Thyroid gland (tissue), 4 donors: Measurements from ENCODE around the gene KLHDC9. TPM values are rescaled to one million over a fixed set of nuclear protein-coding genes. Genes with fewer than 3 reads are reported as not detected.

Experiments used
- DNase-seq, 2 donors: peaks; one replicate each; pipeline ENCODE4 v3.0.0-alpha.2; 2019
- H3K27ac ChIP-seq, 3 donors: fragments of 200-600 bp; sonication (generic); 1 replicate in 2 of 3; 2 replicates in 1 of 3; pipeline ENCODE4 v1.5.1; 2016 to 2019; ENCODE audit warnings: mild to moderate bottlenecking in 1 of 3, moderate library complexity in 1 of 3
- H3K27me3 ChIP-seq: fragments of 200-600 bp; sonication (generic); one replicate; pipeline ENCODE4 v1.5.1; 2019
- H3K36me3 ChIP-seq, 2 donors: fragments of 200-600 bp; sonication (generic); one replicate each; pipeline ENCODE4 v1.5.1; 2016 to 2019
- H3K4me1 ChIP-seq, 2 donors: fragments of 200-600 bp; sonication (generic); one replicate each; pipeline ENCODE4 v1.5.1; 2017 to 2019
- H3K4me3 ChIP-seq, 3 donors: fragments of 200-600 bp; sonication (generic); replicated peaks in 1 of 3; 1 replicate in 2 of 3; 2 replicates in 1 of 3; pipeline ENCODE4 v1.5.1; 2016; ENCODE audit warnings: mild to moderate bottlenecking in 1 of 3
- H3K9me3 ChIP-seq: fragments of 200-600 bp; sonication (generic); one replicate; pipeline ENCODE4 v1.5.1; 2017
- POLR2A ChIP-seq, 2 donors: fragments of 450-650 bp; IDR thresholded peaks; one replicate each; pipeline ENCODE4 v1.6.1; 2017; ENCODE audit warnings: antibody characterized with exemption in 2 of 2, mild to moderate bottlenecking in 2 of 2, moderate library complexity in 1 of 2
- WGBS, 2 donors: methylation state at CpG; one replicate each; pipeline ENCODE4 v1.1.5; 2017; 5-methylcytosine and 5-hydroxymethylcytosine counted together
- intact Hi-C: fragments of 100-400 bp; cut with DNase I; formaldehyde crosslinking; loops from one replicate; pipeline ENCODE4 v1.15.1; 2023
- total RNA-seq, 4 donors: library from RNA; depleted of rRNA; stranded (reverse); fragments of >200 nt; gene quantifications; one replicate each; pipeline ENCODE4 v1.2.3, GENCODE V29; 2016
- TF ChIP-seq, protein P1 (sequence below), 6 experiments: fragments of 200-600 bp in 3 of 6; fragments of 450-650 bp in 3 of 6; sonication (generic) in 3 of 6; IDR thresholded peaks; one replicate each; pipeline ENCODE4 v1.5.1; 2016 to 2019; ENCODE audit warnings: antibody characterized with exemption in 6 of 6, mild to moderate bottlenecking in 2 of 6, inconsistent platforms in 1 of 6, moderate library complexity in 1 of 6

The KLHDC9 gene
- total RNA-seq, 4 donors from 2014 or later, result 6.9 to 31.8 (median 19.2) TPM

DNA sequence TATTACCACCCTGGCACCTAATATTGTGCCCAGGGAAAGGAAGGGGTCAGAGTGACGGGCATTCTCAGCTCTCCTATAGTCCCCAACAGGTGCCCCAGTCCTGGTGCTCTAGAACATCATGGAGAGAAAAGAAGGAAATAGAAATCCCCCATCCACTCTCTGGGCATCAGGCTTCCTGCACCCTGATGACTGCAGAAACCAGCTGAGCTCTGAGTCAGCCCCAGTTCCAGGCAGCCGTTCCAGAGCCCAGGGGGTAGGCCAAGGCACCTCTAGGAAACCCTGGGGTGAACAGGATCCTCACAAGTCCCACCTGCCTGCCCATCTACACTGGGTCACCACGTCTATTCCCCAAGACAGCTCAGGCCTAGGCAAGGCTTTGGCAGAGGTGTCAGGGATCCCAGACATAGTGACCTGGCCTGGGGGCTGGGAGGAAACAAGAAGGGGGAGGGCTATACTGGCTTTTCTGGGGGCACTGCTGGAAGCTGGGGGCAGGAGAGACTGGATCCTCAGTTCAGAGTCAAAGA is 9.5 kb upstream of the KLHDC9 start:
- no peak for TF ChIP-seq POLR2A (IDR thresholded peaks at IDR 0.05)
- TF ChIP-seq, protein P1, sequence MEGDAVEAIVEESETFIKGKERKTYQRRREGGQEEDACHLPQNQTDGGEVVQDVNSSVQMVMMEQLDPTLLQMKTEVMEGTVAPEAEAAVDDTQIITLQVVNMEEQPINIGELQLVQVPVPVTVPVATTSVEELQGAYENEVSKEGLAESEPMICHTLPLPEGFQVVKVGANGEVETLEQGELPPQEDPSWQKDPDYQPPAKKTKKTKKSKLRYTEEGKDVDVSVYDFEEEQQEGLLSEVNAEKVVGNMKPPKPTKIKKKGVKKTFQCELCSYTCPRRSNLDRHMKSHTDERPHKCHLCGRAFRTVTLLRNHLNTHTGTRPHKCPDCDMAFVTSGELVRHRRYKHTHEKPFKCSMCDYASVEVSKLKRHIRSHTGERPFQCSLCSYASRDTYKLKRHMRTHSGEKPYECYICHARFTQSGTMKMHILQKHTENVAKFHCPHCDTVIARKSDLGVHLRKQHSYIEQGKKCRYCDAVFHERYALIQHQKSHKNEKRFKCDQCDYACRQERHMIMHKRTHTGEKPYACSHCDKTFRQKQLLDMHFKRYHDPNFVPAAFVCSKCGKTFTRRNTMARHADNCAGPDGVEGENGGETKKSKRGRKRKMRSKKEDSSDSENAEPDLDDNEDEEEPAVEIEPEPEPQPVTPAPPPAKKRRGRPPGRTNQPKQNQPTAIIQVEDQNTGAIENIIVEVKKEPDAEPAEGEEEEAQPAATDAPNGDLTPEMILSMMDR (IDR thresholded peaks at IDR 0.05), result no peak
- H3K4me1 ChIP-seq, result peaks cover 4 to 12% of the 10 kb centered on the region in 2 donors
- 93 to 94% methylated on average over 2 to 3 of the region's 3 CpGs for whole genome bisulfite sequencing, 2 donors
- H3K4me3 ChIP-seq, result no peak overlapping the region
- no peaks in the 10 kb centered on the region for H3K27me3 ChIP-seq
- no peak overlapping the region for H3K27ac ChIP-seq
- DNase-seq, result no peak
- H3K9me3 ChIP-seq, result no peaks in the 10 kb centered on the region
- intact Hi-C loops, result no loop called here
- no peaks in the 10 kb centered on the region for H3K36me3 ChIP-seq

DNA sequence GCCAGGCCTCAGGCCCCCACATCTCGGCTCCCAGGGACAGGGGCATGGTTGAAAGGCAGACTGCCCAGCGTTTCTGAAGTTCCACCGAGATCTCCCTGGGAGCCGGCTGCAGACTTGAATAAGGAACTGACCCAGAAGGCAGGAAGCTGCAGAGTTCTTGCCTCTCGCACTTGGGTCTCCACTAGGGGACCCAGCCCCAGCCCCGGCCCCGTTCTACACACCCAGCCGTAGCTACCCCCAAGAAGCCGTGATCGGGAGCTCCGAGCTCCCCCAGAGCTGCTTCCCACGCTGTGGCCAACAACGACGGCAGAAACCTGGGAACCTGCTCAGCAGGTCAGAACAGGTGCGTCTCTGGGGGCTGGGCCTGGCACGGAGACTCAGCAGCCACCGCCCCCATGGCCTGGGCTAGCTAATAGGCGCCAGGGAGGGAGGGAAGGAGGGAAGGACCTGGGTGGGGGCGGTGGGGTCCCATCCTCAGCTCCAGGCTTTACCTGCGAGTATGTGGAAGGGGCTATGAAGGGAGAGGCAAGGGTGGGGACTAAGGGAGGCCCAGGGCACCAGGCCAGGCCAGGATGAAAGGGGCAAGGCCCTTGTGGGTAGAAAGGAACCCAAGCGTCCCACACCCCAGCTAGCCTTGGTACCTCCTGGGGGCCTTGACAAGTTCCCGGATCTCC is 8.8 kb upstream of the KLHDC9 start, which contains the start of gene NECTIN4:
NECTIN4 (minus strand) TSS at position 308 of the 674 bp plus-strand sequence; CDS start at position 46, 262 bp downstream.
- H3K9me3 ChIP-seq, result no peaks in the 10 kb centered on the region
- peak; percentile 71 to 77 for DNase-seq
- no peaks in the 10 kb centered on the region for H3K27me3 ChIP-seq
- WGBS, 2 donors, result 50 to 52% methylated on average over 9 to 21 of the region's 22 CpGs
- no peak within 1 kb of the TSS for H3K27ac ChIP-seq
- TF ChIP-seq POLR2A (IDR thresholded peaks at IDR 0.05), result no peak
- TF ChIP-seq, protein P1 (IDR thresholded peaks at IDR 0.05), result no peak
- peaks cover 4 to 8% of the 10 kb centered on the region in 2 donors for H3K4me1 ChIP-seq
- H3K36me3 ChIP-seq, result no peaks in the 10 kb centered on the region
- no peak within 1 kb of the TSS for H3K4me3 ChIP-seq
- intact Hi-C loops, result no loop called here

DNA sequence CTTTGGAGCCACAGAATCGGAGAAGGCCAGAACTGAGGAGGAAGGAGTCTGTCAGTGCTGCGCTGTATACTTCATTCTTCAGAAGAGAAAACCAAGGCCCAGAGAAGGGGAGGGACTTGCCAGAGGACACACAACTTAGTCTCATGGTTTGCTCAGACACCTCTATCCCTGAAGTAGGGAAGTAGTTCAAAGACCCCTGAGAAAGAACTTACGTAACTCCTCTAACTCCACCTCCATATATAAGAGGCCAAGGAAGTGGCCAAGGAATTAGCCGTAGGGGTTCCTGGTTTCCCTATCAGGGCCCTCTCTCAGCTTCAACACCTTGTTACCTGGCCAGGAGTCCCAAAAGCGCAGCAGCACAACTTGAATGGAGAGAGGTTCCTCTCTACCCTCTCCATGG is 8.2 kb upstream of the KLHDC9 start:
- DNase-seq, result no peak
- no peaks in the 10 kb centered on the region for H3K9me3 ChIP-seq
- H3K27me3 ChIP-seq, result no peaks in the 10 kb centered on the region
- no peak for TF ChIP-seq POLR2A (IDR thresholded peaks at IDR 0.05)
- TF ChIP-seq, protein P1 (IDR thresholded peaks at IDR 0.05), result no peak
- peaks cover 4 to 8% of the 10 kb centered on the region in 2 donors for H3K4me1 ChIP-seq
- no peaks in the 10 kb centered on the region for H3K36me3 ChIP-seq
- H3K4me3 ChIP-seq, result no peak overlapping the region
- WGBS, 2 donors, result 92 to 94% methylated on average over 5 of the region's 5 CpGs
- intact Hi-C loops, result loop anchor here (10.0 kb wide), 2 partner anchors 45 to 255 kb away; partner anchors contain the start of gene USF1
- no peak overlapping the region for H3K27ac ChIP-seq

DNA sequence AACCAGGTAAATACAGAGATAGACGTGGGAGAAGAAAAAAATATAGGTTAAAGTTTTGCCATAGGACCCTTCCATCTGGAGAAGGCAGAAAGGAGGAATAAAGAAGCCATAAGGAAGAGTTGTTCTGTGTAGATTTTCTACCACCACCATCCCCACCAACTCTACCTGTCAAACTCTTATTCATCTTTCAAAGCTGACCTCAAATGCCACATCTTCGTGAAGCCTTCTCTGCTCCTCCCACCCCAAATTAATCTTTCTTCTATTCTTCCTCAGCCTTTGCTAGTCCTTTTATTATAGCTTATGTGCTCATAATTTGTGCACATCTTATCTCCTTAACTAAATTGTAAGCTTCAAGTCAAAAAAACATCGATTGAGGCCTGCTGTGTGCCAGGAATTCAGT is 7.5 kb upstream of the KLHDC9 start:
- TF ChIP-seq, protein P1 (IDR thresholded peaks at IDR 0.05), result no peak
- no peak for TF ChIP-seq POLR2A (IDR thresholded peaks at IDR 0.05)
- peaks cover 4 to 8% of the 10 kb centered on the region in 2 donors for H3K4me1 ChIP-seq
- WGBS, 2 donors, result 89 to 91% methylated on average over 3 of the region's 3 CpGs
- H3K4me3 ChIP-seq, result no peak overlapping the region
- no peaks in the 10 kb centered on the region for H3K27me3 ChIP-seq
- intact Hi-C loops, result loop anchor here (10.0 kb wide), 2 partner anchors 46 to 256 kb away; partner anchors contain the start of gene USF1
- no peak for DNase-seq
- no peaks in the 10 kb centered on the region for H3K9me3 ChIP-seq
- H3K36me3 ChIP-seq, result no peaks in the 10 kb centered on the region
- no peak overlapping the region for H3K27ac ChIP-seq

DNA sequence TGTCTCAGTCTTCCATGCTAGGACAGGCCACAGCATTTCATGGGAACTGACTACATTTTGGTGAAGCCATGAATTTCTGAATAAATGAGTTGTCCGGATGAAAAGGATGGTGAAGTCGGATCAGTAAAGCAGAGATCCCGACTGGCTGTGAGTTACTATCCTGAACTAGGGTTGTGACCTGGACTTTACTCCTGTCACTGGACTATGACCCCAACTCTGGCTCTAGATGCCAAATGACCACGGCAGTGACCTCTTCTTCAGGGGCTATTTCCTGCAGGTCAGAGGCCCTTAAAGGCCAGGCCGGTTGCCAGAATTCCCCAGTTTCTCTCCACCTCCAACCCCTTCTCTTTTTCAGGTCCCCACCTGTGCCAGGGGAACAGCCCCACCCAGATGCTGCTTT is 7.1 kb upstream of the KLHDC9 start:
- no peak overlapping the region for H3K27ac ChIP-seq
- intact Hi-C loops, result loop anchor here (10.0 kb wide), 2 partner anchors 46 to 256 kb away; partner anchors contain the start of gene USF1
- no peaks in the 10 kb centered on the region for H3K9me3 ChIP-seq
- no peaks in the 10 kb centered on the region for H3K36me3 ChIP-seq
- 85 to 86% methylated on average over 5 of the region's 5 CpGs for WGBS, 2 donors
- H3K27me3 ChIP-seq, result no peaks in the 10 kb centered on the region
- no peak overlapping the region for H3K4me3 ChIP-seq
- H3K4me1 ChIP-seq, result peaks cover 4 to 8% of the 10 kb centered on the region in 2 donors
- no peak for DNase-seq
- TF ChIP-seq, protein P1 (IDR thresholded peaks at IDR 0.05), result no peak
- TF ChIP-seq POLR2A (IDR thresholded peaks at IDR 0.05), result no peak
